CD14-positive monocyte (primary cell): ENCODE measurements around the gene ZNF491. TPM values are rescaled to one million over a fixed set of nuclear protein-coding genes. Genes with fewer than 3 reads are reported as not detected.

Experiments used
- DNase-seq, 3 donors: peaks; one replicate each; pipeline ENCODE4 v3.0.0-alpha.2; 2011 to 2022
- H2AFZ ChIP-seq: 2 replicates; pipeline ENCODE4 v1.6.0; 2012; ENCODE audit warnings: mild to moderate bottlenecking, low read depth, low read length, inconsistent platforms; ENCODE audit not compliant: insufficient read depth, poor library complexity, severe bottlenecking
- H3K27ac ChIP-seq, 2 donors: 1 replicate in 1 of 2; 2 replicates in 1 of 2; pipeline ENCODE4 v1.5.1; 2012 to 2013; ENCODE audit warnings: low read length in 2 of 2, control low read depth in 1 of 2, inconsistent platforms in 1 of 2, low read depth in 1 of 2, mild to moderate bottlenecking in 1 of 2
- H3K27me3 ChIP-seq, 2 donors: one replicate each; pipeline versions ENCODE4 v1.6.0 to v1.6.1; 2011 to 2013; ENCODE audit warnings: low read length in 2 of 2; ENCODE audit not compliant: control insufficient read depth in 2 of 2, insufficient read depth in 2 of 2
- H3K36me3 ChIP-seq, 2 donors: replicated peaks in 1 of 2; 1 replicate in 1 of 2; 2 replicates in 1 of 2; pipeline versions ENCODE4 v1.5.1 to v1.6.1; 2012 to 2013; ENCODE audit warnings: low read length in 2 of 2, control low read depth in 1 of 2, inconsistent platforms in 1 of 2, mild to moderate bottlenecking in 1 of 2; ENCODE audit not compliant: insufficient read depth in 2 of 2, control insufficient read depth in 1 of 2
- H3K4me1 ChIP-seq, 2 donors: 1 replicate in 1 of 2; 2 replicates in 1 of 2; pipeline versions ENCODE4 v1.5.1 to v1.6.1; 2012 to 2013; ENCODE audit warnings: low read length in 2 of 2, control low read depth in 1 of 2, inconsistent platforms in 1 of 2, mild to moderate bottlenecking in 1 of 2, moderate library complexity in 1 of 2; ENCODE audit not compliant: insufficient read depth in 2 of 2, control insufficient read depth in 1 of 2
- H3K4me2 ChIP-seq: replicated peaks from 2 replicates; pipeline ENCODE3; 2012; ENCODE audit warnings: low read length, moderate library complexity, mild to moderate bottlenecking; ENCODE audit not compliant: poor library complexity, severe bottlenecking; ENCODE audit errors: extremely low read depth
- H3K4me3 ChIP-seq, 3 experiments: fragments of 200-600 bp in 1 of 3; sonication (generic) in 1 of 3; replicated peaks in 1 of 3; 1 replicate in 2 of 3; 2 replicates in 1 of 3; pipeline ENCODE4 v1.5.1; 2011 to 2013; ENCODE audit warnings: low read length in 3 of 3, mild to moderate bottlenecking in 3 of 3, control low read depth in 2 of 3, low read depth in 2 of 3, inconsistent platforms in 1 of 3, moderate library complexity in 1 of 3
- H3K79me2 ChIP-seq: 2 replicates; pipeline ENCODE4 v1.6.0; 2012; ENCODE audit warnings: mild to moderate bottlenecking, control low read depth, inconsistent platforms, low read length, moderate library complexity; ENCODE audit not compliant: insufficient read depth
- H3K9ac ChIP-seq: 2 replicates; pipeline ENCODE4 v1.6.0; 2017; ENCODE audit warnings: low read length, mild to moderate bottlenecking; ENCODE audit not compliant: insufficient read depth, poor library complexity, severe bottlenecking
- H3K9me3 ChIP-seq, 2 donors: replicated peaks in 1 of 2; 1 replicate in 1 of 2; 2 replicates in 1 of 2; pipeline versions ENCODE4 v1.5.1 to v1.6.1; 2012 to 2013; ENCODE audit warnings: low read length in 2 of 2, control low read depth in 1 of 2; ENCODE audit not compliant: control insufficient read depth in 1 of 2, insufficient read depth in 1 of 2
- H4K20me1 ChIP-seq: 2 replicates; pipeline ENCODE4 v1.6.0; 2012; ENCODE audit warnings: mild to moderate bottlenecking, low read length, control low read depth, moderate library complexity; ENCODE audit not compliant: insufficient read depth
- H3K27ac Mint-ChIP-seq, 7 donors: one replicate each; pipeline ENCODE4 v1.8.0; 2020; ENCODE audit warnings: mild to moderate bottlenecking in 7 of 7, mixed read lengths in 7 of 7, moderate library complexity in 6 of 7, inconsistent platforms in 2 of 7
- H3K27me3 Mint-ChIP-seq, 3 donors: one replicate each; pipeline ENCODE4 v1.8.0; 2021 to 2022; ENCODE audit warnings: low read depth in 3 of 3, mild to moderate bottlenecking in 3 of 3, mixed read lengths in 3 of 3, moderate library complexity in 3 of 3, inconsistent platforms in 1 of 3
- H3K36me3 Mint-ChIP-seq, 2 donors: one replicate each; pipeline ENCODE4 v1.8.0; 2020; ENCODE audit warnings: mixed read lengths in 2 of 2, inconsistent platforms in 1 of 2, mild to moderate bottlenecking in 1 of 2
- H3K4me1 Mint-ChIP-seq: one replicate; pipeline ENCODE4 v1.8.0; 2020; ENCODE audit warnings: mild to moderate bottlenecking, mixed read lengths
- H3K4me3 Mint-ChIP-seq, 2 donors: one replicate each; pipeline ENCODE4 v1.8.0; 2020; ENCODE audit warnings: mild to moderate bottlenecking in 2 of 2, mixed read lengths in 2 of 2, moderate library complexity in 1 of 2
- H3K9me3 Mint-ChIP-seq, 7 donors: one replicate each; pipeline ENCODE4 v1.8.0; 2020 to 2022; ENCODE audit warnings: mixed read lengths in 7 of 7, mild to moderate bottlenecking in 6 of 7, moderate library complexity in 6 of 7, inconsistent platforms in 2 of 7
- CTCF ChIP-seq: fragments of 200-600 bp; IDR thresholded peaks from one replicate; pipeline ENCODE4 v1.8.0; 2022; ENCODE audit warnings: antibody characterized with exemption, mild to moderate bottlenecking
- WGBS: methylation state at CpG from one replicate; pipeline ENCODE4 v1.1.5; 2013; ENCODE audit warnings: missing lambda C conversion rate; ENCODE audit not compliant: insufficient coverage; 5-methylcytosine and 5-hydroxymethylcytosine counted together
- intact Hi-C, 2 donors: fragments of 100-400 bp; cut with micrococcal nuclease; formaldehyde crosslinking; loops; one replicate each; pipeline versions ENCODE4 v1.15.0 to v1.15.1; 2023
- polyA plus RNA-seq, 3 donors: library from polyadenylated mRNA; depleted of rRNA in 1 of 3; unstranded in 2 of 3; stranded (reverse) in 1 of 3; fragments of 300-500 nt in 2 of 3; fragments of >200 nt in 1 of 3; fragmentation: Illumina TruSeq in 2 of 3; gene quantifications; 1 replicate in 2 of 3; 2 replicates in 1 of 3; pipeline ENCODE4 v1.2.3, GENCODE V29; 2012 to 2021

Gene ZNF491
- polyA plus RNA-seq, 3 donors, result 0.27 to 0.92 TPM; not detected in 1

GRCh38 chr19:11783767-11784166 lies 14.6 kb upstream of the ZNF491 start:
- H3K9ac ChIP-seq, result no peak overlapping the region
- no peak overlapping the region for H3K4me3 Mint-ChIP-seq
- intact Hi-C loops, result no loop called here
- no peak overlapping the region for H3K27ac Mint-ChIP-seq
- no peaks in the 10 kb centered on the region for H3K27me3 ChIP-seq
- peaks cover 0 to 3% (median 2%) of the 10 kb centered on the region in 3 donors for H3K27me3 Mint-ChIP-seq
- H2AFZ ChIP-seq, result no peak overlapping the region
- peaks cover 55 to 93% (median 87%) of the 10 kb centered on the region in 7 donors for H3K9me3 Mint-ChIP-seq
- no peak for DNase-seq
- no peaks in the 10 kb centered on the region for H3K4me1 ChIP-seq
- peaks cover 26 to 43% of the 10 kb centered on the region in 2 donors for H3K36me3 ChIP-seq
- peaks cover 28 to 30% of the 10 kb centered on the region in 2 donors for H3K36me3 Mint-ChIP-seq
- peaks cover 52 to 100% of the 10 kb centered on the region in 2 donors for H3K9me3 ChIP-seq
- no CpG with 5 or more reads among the region's 1 CpG for WGBS
- no peak for TF ChIP-seq CTCF
- peak overlapping the region in 1 of 3 experiments; percentile 23 for H3K4me3 ChIP-seq
- H4K20me1 ChIP-seq, result no peaks in the 10 kb centered on the region
- H3K27ac ChIP-seq, result no peak overlapping the region
- H3K79me2 ChIP-seq, result no peaks in the 10 kb centered on the region
- no peaks in the 10 kb centered on the region for H3K4me1 Mint-ChIP-seq
- H3K4me2 ChIP-seq, result no peak overlapping the region

GRCh38 chr19:11784356-11784755 lies 14.0 kb upstream of the ZNF491 start:
- Histone ChIP-seq H3K27me3 (no peaks in the 10 kb centered on the region), H3K9ac (no peak overlapping the region), H4K20me1 (no peaks in the 10 kb centered on the region), H3K27ac (no peak overlapping the region), H3K4me2 (no peak overlapping the region), H3K36me3 (peaks cover 21 to 37% of the 10 kb centered on the region in 2 donors), H3K4me3 (peak overlapping the region in 1 of 3 experiments; percentile 23), H3K9me3 (peaks cover 46 to 100% of the 10 kb centered on the region in 2 donors), H2AFZ (no peak overlapping the region), H3K79me2 (no peaks in the 10 kb centered on the region), H3K4me1 (no peaks in the 10 kb centered on the region)
- no peak overlapping the region for H3K4me3 Mint-ChIP-seq
- H3K27ac Mint-ChIP-seq, result no peak overlapping the region
- no CpG with 5 or more reads among the region's 3 CpGs for WGBS
- peaks cover 61 to 93% (median 87%) of the 10 kb centered on the region in 7 donors for H3K9me3 Mint-ChIP-seq
- H3K27me3 Mint-ChIP-seq, result peaks cover 0 to 3% (median 2%) of the 10 kb centered on the region in 3 donors
- DNase-seq, result no peak
- no peak for TF ChIP-seq CTCF
- peaks cover 22 to 25% of the 10 kb centered on the region in 2 donors for H3K36me3 Mint-ChIP-seq
- H3K4me1 Mint-ChIP-seq, result no peaks in the 10 kb centered on the region
- intact Hi-C loops, result no loop called here
